IPS-15b (cell line): ENCODE measurements around the gene OOSP1.

Experiments used
- H3K27me3 ChIP-seq: one replicate; pipeline ENCODE4 v1.6.1; 2013; ENCODE audit warnings: low read length; ENCODE audit not compliant: control insufficient read depth, insufficient read depth
- H3K36me3 ChIP-seq: one replicate; pipeline ENCODE4 v1.6.1; 2013; ENCODE audit warnings: low read length; ENCODE audit not compliant: control insufficient read depth, insufficient read depth
- H3K4me1 ChIP-seq: one replicate; pipeline ENCODE4 v1.6.1; 2013; ENCODE audit warnings: mild to moderate bottlenecking, low read length; ENCODE audit not compliant: control insufficient read depth, insufficient read depth
- H3K4me3 ChIP-seq: one replicate; pipeline ENCODE4 v1.5.1; 2013; ENCODE audit warnings: low read depth, low read length
- H3K9ac ChIP-seq: one replicate; pipeline ENCODE4 v1.6.1; 2013; ENCODE audit warnings: low read depth, mild to moderate bottlenecking, low read length
- H3K9me3 ChIP-seq: one replicate; pipeline ENCODE4 v1.6.1; 2013; ENCODE audit warnings: mild to moderate bottlenecking, low read length; ENCODE audit not compliant: control insufficient read depth, insufficient read depth

OOSP1 gene

GRCh38 chr11:59997800-59998199, 59.6 kb downstream of the OOSP1 start:
- no peaks in the 10 kb centered on the region for H3K4me1 ChIP-seq
- H3K9ac ChIP-seq = no peak overlapping the region
- H3K27me3 ChIP-seq = no peaks in the 10 kb centered on the region
- no peaks in the 10 kb centered on the region for H3K36me3 ChIP-seq
- H3K9me3 ChIP-seq = no peaks in the 10 kb centered on the region
- H3K4me3 ChIP-seq = no peak overlapping the region

- Histone ChIP-seq H3K9me3 (no peaks in the 10 kb centered on the region), H3K4me1 (no peaks in the 10 kb centered on the region), H3K27me3 (no peaks in the 10 kb centered on the region), H3K9ac (no peak overlapping the region), H3K36me3 (no peaks in the 10 kb centered on the region), H3K4me3 (no peak overlapping the region)
These were observed 61.5 kb downstream of the OOSP1 start for GRCh38 chr11:59999691-60000090.

GRCh38 chr11:60003729-60004128, 65.5 kb downstream of the OOSP1 start:
- Histone ChIP-seq H3K4me3 (no peak overlapping the region), H3K9ac (no peak overlapping the region), H3K36me3 (no peaks in the 10 kb centered on the region), H3K9me3 (no peaks in the 10 kb centered on the region), H3K4me1 (no peaks in the 10 kb centered on the region), H3K27me3 (no peaks in the 10 kb centered on the region)

GRCh38 chr11:60005360-60005759, 67.1 kb downstream of the OOSP1 start:
- no peaks in the 10 kb centered on the region for H3K4me1 ChIP-seq
- H3K9ac ChIP-seq = no peak overlapping the region
- H3K27me3 ChIP-seq = no peaks in the 10 kb centered on the region
- no peak overlapping the region for H3K4me3 ChIP-seq
- no peaks in the 10 kb centered on the region for H3K36me3 ChIP-seq
- H3K9me3 ChIP-seq = no peaks in the 10 kb centered on the region
